WTC11 (cell line): ENCODE results near the gene MON2.

Experiments
- NR2C2 ChIP-seq: sonication (generic); formaldehyde crosslinking; IDR thresholded peaks from 2 replicates; pipeline ENCODE4 v1.8.0; 2022; ENCODE audit warnings: mild to moderate bottlenecking, missing genetic modification reagents
- RELA ChIP-seq: sonication (generic); formaldehyde crosslinking; IDR thresholded peaks from 2 replicates; pipeline ENCODE4 v1.8.1; 2022; ENCODE audit warnings: missing genetic modification reagents, mild to moderate bottlenecking, borderline replicate concordance
- SOX15 ChIP-seq: fragments of 250-450 bp; sonication (Bioruptor Pico); IDR thresholded peaks from 2 replicates; pipeline ENCODE4 v1.9.0; 2021; ENCODE audit warnings: mild to moderate bottlenecking
- SP1 ChIP-seq: sonication (generic); formaldehyde crosslinking; conservative IDR thresholded peaks from 2 replicates; pipeline ENCODE4 v1.8.1; 2022; ENCODE audit warnings: missing genetic modification reagents
- TF ChIP-seq, protein P1 (sequence below): fragments of 250-450 bp; sonication (Bioruptor Pico); IDR thresholded peaks from 2 replicates; pipeline ENCODE4 v1.8.0; 2021; ENCODE audit warnings: mild to moderate bottlenecking

DNA sequence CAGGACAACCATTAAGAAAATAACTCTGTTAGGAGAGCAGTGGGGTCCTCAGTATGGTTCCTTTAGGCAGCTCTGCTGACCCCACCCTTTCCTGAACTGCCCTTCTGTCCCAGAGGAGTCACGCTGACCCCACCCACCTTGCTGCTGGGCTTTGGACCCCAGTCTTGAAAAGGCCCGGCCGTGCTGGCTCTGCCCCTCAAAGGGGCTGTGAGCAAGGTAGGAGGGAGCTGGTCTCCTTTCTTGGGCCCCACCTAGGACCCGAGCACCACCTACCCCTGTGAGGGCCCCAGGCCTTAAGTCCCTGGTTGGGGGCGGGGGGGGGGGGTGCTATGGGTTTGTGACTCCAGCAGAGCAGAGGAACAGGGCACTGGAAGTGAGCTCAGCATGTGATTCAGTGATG, 171.1 kb downstream of the MON2 start:
- TF ChIP-seq RELA (CRISPR knock-in tag), result no peak
- TF ChIP-seq SOX15, result no peak
- no peak for TF ChIP-seq SP1 (CRISPR knock-in tag)
- TF ChIP-seq NR2C2, result no peak
- TF ChIP-seq, protein P1, sequence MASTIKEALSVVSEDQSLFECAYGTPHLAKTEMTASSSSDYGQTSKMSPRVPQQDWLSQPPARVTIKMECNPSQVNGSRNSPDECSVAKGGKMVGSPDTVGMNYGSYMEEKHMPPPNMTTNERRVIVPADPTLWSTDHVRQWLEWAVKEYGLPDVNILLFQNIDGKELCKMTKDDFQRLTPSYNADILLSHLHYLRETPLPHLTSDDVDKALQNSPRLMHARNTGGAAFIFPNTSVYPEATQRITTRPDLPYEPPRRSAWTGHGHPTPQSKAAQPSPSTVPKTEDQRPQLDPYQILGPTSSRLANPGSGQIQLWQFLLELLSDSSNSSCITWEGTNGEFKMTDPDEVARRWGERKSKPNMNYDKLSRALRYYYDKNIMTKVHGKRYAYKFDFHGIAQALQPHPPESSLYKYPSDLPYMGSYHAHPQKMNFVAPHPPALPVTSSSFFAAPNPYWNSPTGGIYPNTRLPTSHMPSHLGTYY (CRISPR knock-in tag), result no peak
